ENCODE results near the gene PKHD1.
A peak's percentile ranks its signal among the peaks of the same experiment; 100 is the strongest.

The PKHD1 gene

GRCh38 chr6:52106994-52107393 is 19.6 kb upstream of the PKHD1 start:
- DNase-seq (ENCODE audit: low read depth in 2 of 2): no peak

- DNase-seq (ENCODE audit: low read depth in 2 of 2): no peak
These were observed 17.6 kb upstream of the PKHD1 start for GRCh38 chr6:52104979-52105378.

DNA sequence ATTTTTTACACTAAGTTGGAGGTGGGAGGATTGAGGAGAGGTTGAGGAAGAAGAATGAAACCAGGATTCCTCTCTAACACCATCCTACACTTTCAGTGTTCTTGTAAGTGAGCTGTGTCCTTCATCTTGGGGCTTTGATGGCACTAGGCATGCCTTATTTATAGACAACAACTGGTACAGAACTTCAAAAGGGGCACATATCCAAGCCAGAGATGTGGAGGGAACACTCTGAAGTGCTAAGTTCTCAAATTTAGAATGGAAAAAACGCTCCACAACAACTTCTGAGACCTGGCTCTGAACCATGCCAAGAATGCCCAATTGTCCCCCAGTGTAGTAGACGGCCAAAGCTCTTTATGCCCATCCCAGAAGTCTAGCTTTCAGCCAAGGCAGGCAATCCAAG is 16.2 kb upstream of the PKHD1 start:
- DNase-seq (ENCODE audit: low read depth in 2 of 2): no peak

- DNase-seq (ENCODE audit: low read depth in 2 of 2): no peak
These were observed 15.0 kb upstream of the PKHD1 start for GRCh38 chr6:52102405-52102804.

DNA sequence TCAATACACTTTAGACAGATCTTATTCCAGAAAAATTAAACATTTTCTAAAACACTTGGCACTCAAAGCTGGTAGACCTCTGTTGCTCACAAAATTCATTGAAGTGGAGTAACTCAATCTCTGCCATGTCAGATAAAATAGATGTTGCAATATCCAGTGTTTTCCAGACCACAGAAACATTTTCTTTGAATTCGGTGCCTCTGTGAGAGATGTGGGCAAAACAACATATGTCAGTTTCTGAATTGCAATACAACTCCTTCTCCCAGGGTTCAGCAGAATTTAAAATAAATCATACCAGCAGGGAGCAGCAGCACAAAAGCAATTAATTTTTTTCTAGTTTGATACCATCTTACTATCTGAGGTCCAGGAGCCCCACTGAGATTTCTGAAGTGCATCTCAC is 11.3 kb upstream of the PKHD1 start:
- no peak for DNase-seq (ENCODE audit: low read depth in 2 of 2)

- DNase-seq (ENCODE audit: low read depth in 2 of 2): no peak
These were observed 2.4 kb upstream of the PKHD1 start for GRCh38 chr6:52089758-52090348.

DNA sequence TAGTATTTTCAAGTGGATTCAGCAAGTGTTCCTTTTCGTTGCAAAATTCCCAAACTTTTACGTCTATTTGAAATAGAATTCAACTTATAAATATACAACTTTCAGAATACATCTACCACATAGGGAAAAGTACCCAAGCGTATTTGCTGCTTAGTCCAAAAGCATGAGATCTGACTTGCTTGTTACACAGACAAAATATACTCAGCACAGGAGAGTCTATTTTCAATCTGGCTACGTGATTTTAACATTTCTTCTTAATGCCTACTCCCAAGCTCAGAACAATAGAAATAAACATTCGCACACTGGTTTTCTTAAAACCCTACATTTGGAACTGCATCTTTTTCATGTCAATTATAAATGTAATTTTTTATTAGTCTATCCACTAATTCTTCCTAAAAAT is 672 bp downstream of the PKHD1 start:
- DNase-seq (ENCODE audit: low read depth in 2 of 2): no peak

DNA sequence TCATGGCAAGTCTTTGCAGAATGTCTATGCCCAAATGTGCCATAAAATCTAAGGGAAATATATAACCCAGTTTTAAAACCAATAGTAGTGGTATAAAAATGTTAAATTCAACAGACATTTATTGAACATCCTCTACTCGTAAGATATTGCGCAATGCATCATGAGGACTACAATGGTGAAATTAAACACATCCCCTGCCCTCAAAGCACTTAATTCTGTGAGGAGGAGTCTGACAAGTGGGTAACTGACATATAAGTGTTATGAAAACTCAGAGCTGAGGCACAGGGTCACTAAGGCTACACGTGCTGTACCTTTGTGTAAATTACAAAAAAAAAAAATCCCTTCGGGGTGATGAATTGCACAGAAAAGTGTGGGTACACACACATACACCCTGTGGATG is 6.2 kb downstream of the PKHD1 start:
- DNase-seq (ENCODE audit: low read depth in 2 of 2): no peak

- no peak for DNase-seq (ENCODE audit: low read depth in 2 of 2)
These were observed 9.3 kb downstream of the PKHD1 start for GRCh38 chr6:52077961-52078625.

- DNase-seq (ENCODE audit: low read depth in 2 of 2): no peak
These were observed 10.1 kb downstream of the PKHD1 start for GRCh38 chr6:52077180-52077884.

GRCh38 chr6:52076791-52077179 is 10.6 kb downstream of the PKHD1 start:
- no peak for DNase-seq (ENCODE audit: low read depth in 2 of 2)

DNA sequence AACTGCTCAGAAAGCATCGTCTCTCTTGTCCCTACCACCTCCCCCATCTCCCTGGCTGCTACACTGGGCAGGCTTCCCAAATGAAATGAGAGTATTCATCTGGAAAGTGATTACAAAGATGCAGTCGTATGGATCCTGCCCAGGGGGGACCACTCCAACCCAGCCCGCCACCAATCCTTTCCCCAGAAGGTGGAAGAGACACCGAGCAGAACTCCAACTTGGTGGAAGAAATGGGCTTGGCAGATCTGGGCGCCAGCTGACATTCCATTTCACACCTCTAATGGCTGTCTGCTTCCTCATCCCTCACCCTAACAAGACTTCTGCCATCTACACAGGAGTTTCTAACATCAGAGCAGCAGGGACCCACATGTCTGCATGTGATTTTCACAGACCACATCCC is 12.7 kb downstream of the PKHD1 start:
- DNase-seq (ENCODE audit: low read depth in 2 of 2): no peak

DNA sequence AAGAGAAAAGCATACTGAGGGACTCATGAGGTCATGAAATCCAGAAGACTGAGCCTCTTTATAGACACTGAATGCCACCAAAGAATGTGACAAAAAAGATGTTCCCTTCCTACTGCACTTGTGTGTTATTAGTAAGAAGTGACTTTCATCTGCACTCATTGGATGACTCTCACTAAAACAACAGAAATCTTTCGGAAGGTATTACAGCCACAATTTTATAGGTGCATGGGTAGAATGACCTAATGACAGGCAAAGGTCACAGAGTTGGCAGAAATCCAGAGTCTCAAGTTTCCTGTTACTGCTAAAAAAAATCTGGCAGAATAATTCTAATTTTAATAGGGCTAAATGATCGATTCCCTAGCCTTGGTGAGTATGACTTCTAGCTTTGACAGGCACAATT is 13.3 kb downstream of the PKHD1 start:
- DNase-seq (ENCODE audit: low read depth in 2 of 2): no peak

- no peak for DNase-seq (ENCODE audit: low read depth in 2 of 2)
These were observed 21.8 kb downstream of the PKHD1 start for GRCh38 chr6:52065621-52066020.

DNA sequence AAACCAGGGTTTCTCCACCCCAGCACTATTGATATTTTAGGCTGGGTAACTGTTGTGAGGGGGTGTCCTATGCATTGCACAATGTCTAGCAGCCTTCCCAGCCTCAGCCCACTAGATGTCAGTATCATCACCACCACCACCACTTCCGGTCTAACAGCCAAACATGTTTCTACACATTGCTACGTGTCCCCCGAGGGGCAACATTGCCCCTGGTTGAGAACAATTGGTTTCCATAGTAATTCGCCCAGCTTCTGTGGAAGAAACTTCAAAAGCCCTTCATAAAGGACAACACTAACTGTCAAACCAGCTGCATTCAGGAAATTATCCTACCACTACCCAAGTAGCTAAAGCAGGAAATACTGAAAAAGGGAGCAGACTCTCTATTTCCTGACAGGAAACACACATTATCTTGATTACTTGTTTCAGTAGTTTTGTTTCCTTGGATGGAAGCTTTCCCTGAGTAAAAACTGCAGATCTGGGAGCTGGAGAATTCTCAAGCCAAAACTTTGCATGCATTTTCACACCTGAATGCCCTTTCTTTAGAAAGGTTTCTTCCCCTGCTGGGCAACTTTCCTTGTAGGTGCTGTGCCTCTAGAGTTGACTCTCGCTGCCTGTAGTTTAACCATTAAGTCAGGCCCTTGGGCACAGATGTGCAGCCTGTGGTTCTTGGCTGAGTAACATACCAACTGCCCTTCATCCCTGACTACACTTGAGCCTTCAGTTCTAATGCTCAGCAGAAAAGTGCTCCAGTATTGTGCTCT is 23.6 kb downstream of the PKHD1 start:
- DNase-seq (ENCODE audit: low read depth in 2 of 2): peak; percentile 41 to 58

GRCh38 chr6:52061481-52061880 is 25.9 kb downstream of the PKHD1 start:
- DNase-seq (ENCODE audit: low read depth in 2 of 2): no peak

GRCh38 chr6:52059821-52060220 is 27.6 kb downstream of the PKHD1 start:
- DNase-seq (ENCODE audit: low read depth in 2 of 2): no peak

GRCh38 chr6:52055451-52055850 is 32.0 kb downstream of the PKHD1 start:
- DNase-seq (ENCODE audit: low read depth in 2 of 2): no peak

DNA sequence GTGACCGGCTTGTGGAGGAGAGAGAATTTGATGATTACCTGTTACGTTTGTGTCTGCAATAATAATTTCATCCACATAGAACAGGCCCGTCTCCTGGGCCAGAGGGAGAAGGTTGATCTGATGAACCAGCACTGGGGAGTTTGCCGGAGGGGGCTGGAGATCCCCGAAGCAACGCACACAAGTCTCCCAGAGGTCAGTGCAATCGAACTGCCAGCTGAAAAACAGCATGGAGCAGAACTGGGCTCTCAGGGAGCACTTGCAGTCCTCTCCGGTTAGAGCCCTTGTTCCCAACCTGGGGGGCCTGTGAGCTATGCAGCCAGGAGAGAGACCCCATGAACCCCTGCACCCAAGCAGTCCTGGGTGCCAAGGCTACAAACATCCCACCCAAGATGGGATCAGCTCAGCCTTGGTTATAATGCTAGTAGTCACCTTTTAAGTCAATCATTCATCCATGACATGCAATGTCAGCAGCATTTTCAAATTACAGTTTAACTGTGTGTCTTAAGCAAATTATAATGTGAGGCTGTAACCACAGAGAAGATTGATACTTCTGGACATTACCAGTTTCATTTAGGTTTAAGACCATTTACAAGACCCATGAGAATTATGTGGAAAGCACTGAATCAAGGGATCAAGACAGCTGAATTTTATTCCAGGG is 34.2 kb downstream of the PKHD1 start:
- no peak for DNase-seq (ENCODE audit: low read depth in 2 of 2)

GRCh38 chr6:52050051-52050405 is 37.4 kb downstream of the PKHD1 start:
- DNase-seq (ENCODE audit: low read depth in 2 of 2): no peak

DNA sequence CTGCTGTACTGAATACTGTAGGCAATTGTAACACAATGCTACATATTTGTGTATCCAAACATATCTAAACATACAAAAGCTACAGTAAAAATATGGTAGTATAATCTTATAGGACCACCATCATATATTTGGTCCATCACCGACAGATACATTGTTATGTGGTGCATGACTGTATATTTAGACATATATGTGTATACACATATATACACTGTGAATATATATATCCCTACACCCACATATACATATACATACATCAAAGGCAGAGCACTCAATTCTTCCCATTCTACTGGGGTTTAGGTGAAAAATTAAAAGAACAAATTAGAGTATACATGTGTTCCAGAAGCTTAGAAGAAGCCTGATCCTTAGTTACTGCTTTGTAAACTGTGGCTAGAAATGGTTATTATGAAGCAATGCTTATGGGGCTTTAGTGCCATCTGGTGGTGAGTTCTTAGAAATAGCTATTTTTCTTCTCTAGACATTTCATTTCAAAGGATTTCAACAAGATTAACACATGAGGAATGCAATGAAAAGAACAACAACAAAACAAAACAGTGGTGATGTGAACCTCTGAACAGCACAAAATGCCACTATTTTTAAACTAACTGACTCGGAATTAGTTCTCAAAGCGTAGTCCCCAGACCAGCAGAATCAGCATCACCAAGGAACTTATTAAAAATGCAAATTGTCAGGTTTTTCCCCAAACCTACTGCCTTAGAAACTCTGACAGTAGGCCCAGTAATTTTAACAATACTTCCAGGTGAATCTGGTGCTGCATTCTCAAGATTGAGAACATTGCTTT is 38.0 kb downstream of the PKHD1 start:
- no peak for DNase-seq (ENCODE audit: low read depth in 2 of 2)
